ENCODE measurements around the gene LRMDA. TPM values are rescaled to one million over a fixed set of nuclear protein-coding genes. Genes with fewer than 3 reads are reported as not detected.
"Not testable (repeated sequence)": the region's sequence is repeated elsewhere in the genome, so short reads cannot be mapped to it uniquely, and the experiment has no call there.

The LRMDA gene
- polyA plus RNA-seq, 3 donors, result 7.2 to 20.6 (median 14.4) TPM

- 88 to 92% (median 92%) methylated on average over 5 of the region's 5 CpGs for WGBS, 3 donors
- no peak overlapping the region for H3K27ac ChIP-seq (ENCODE audit: low read depth, low read length)
Observed at GRCh38 chr10:76492678-76493472, 1061.5 kb downstream of the LRMDA start.

GRCh38 chr10:76497666-76498065, 1066.2 kb downstream of the LRMDA start:
- no peak overlapping the region for H3K27ac ChIP-seq (ENCODE audit: low read depth, low read length)

- no peak overlapping the region for H3K27ac ChIP-seq (ENCODE audit: low read depth, low read length)
- 92 to 100% (median 97%) methylated on average over 1 of the region's 1 CpG for WGBS, 3 donors
Observed at GRCh38 chr10:76504823-76505222, 1073.4 kb downstream of the LRMDA start.

- H3K27ac ChIP-seq (ENCODE audit: low read depth, low read length), result no peak overlapping the region
- 63 to 72% (median 67%) methylated on average over 3 of the region's 3 CpGs for WGBS, 3 donors
Observed at GRCh38 chr10:76509446-76509845, 1078.0 kb downstream of the LRMDA start.

- 82 to 98% (median 89%) methylated on average over 2 of the region's 2 CpGs for WGBS, 3 donors
- H3K27ac ChIP-seq (ENCODE audit: low read depth, low read length), result no peak overlapping the region
Observed at GRCh38 chr10:76514321-76514720, 1082.9 kb downstream of the LRMDA start.

- 92 to 99% (median 95%) methylated on average over 1 of the region's 1 CpG for WGBS, 3 donors
- no peak overlapping the region for H3K27ac ChIP-seq (ENCODE audit: low read depth, low read length)
Observed at GRCh38 chr10:76514869-76515268, 1083.4 kb downstream of the LRMDA start.

- H3K27ac ChIP-seq (ENCODE audit: low read depth, low read length), result no peak overlapping the region
Observed at GRCh38 chr10:76522547-76522946, 1091.1 kb downstream of the LRMDA start.

GRCh38 chr10:76523246-76523645, 1091.8 kb downstream of the LRMDA start:
- no peak overlapping the region for H3K27ac ChIP-seq (ENCODE audit: low read depth, low read length)
- 70 to 73% (median 71%) methylated on average over 5 of the region's 5 CpGs for WGBS, 3 donors

More at GRCh38 chr10:76522547-76522946, 1091.1 kb downstream of the LRMDA start:
- WGBS, 3 donors, result 89 to 98% (median 90%) methylated on average over 7 of the region's 7 CpGs

GRCh38 chr10:76523791-76524351, 1092.4 kb downstream of the LRMDA start:
- 58 to 93% (median 85%) methylated on average over 12 of the region's 12 CpGs for WGBS, 3 donors
- no peak overlapping the region for H3K27ac ChIP-seq (ENCODE audit: low read depth, low read length)

- 93 to 100% (median 98%) methylated on average over 4 of the region's 4 CpGs for WGBS, 3 donors
- not testable (repeated sequence) for H3K27ac ChIP-seq (ENCODE audit: low read depth, low read length)
Observed at GRCh38 chr10:76526833-76527232, 1095.4 kb downstream of the LRMDA start.

GRCh38 chr10:76540331-76540730, 1108.9 kb downstream of the LRMDA start:
- H3K27ac ChIP-seq (ENCODE audit: low read depth, low read length), result no peak overlapping the region
- 73 to 85% (median 82%) methylated on average over 5 of the region's 5 CpGs for WGBS, 3 donors

- 92 to 96% (median 96%) methylated on average over 3 of the region's 3 CpGs for whole genome bisulfite sequencing, 3 donors
- no peak overlapping the region for H3K27ac ChIP-seq (ENCODE audit: low read depth, low read length)
Observed at GRCh38 chr10:76540786-76541185, 1109.4 kb downstream of the LRMDA start.

GRCh38 chr10:76541852-76542251, 1110.4 kb downstream of the LRMDA start:
- H3K27ac ChIP-seq (ENCODE audit: low read depth, low read length), result no peak overlapping the region
- WGBS, 3 donors, result 83 to 94% (median 86%) methylated on average over 5 of the region's 5 CpGs

- WGBS, 3 donors, result 88 to 97% (median 95%) methylated on average over 6 of the region's 6 CpGs
- H3K27ac ChIP-seq (ENCODE audit: low read depth, low read length), result no peak overlapping the region
Observed at GRCh38 chr10:76542307-76542930, 1111.0 kb downstream of the LRMDA start.

GRCh38 chr10:76543655-76544054, 1112.2 kb downstream of the LRMDA start:
- 83 to 97% (median 90%) methylated on average over 4 of the region's 4 CpGs for WGBS, 3 donors
- no peak overlapping the region for H3K27ac ChIP-seq (ENCODE audit: low read depth, low read length)

GRCh38 chr10:76544789-76545188, 1113.4 kb downstream of the LRMDA start:
- H3K27ac ChIP-seq (ENCODE audit: low read depth, low read length), result no peak overlapping the region
- 60 to 76% (median 71%) methylated on average over 1 of the region's 1 CpG for WGBS, 3 donors

GRCh38 chr10:76546411-76546810, 1115.0 kb downstream of the LRMDA start:
- 81 to 91% (median 86%) methylated on average over 2 of the region's 2 CpGs for WGBS, 3 donors
- H3K27ac ChIP-seq (ENCODE audit: low read depth, low read length), result no peak overlapping the region

GRCh38 chr10:76547352-76547972, 1116.0 kb downstream of the LRMDA start:
- H3K27ac ChIP-seq (ENCODE audit: low read depth, low read length), result no peak overlapping the region
- 32 to 34% (median 33%) methylated on average over 11 of the region's 11 CpGs for WGBS, 3 donors

GRCh38 chr10:76548716-76549115, 1117.3 kb downstream of the LRMDA start:
- WGBS, 3 donors, result 85 to 92% (median 89%) methylated on average over 1 of the region's 1 CpG
- no peak overlapping the region for H3K27ac ChIP-seq (ENCODE audit: low read depth, low read length)
